ENCODE measurements around the gene CUEDC2.

The CUEDC2 gene

GRCh38 chr10:102424916-102425315 lies 7.5 kb downstream of the CUEDC2 start:
- Mint-ChIP-seq H3K27ac (no peak overlapping the region), H3K4me3 (no peak overlapping the region), H3K9me3 (no peaks in the 10 kb centered on the region), H3K27me3 (no peaks in the 10 kb centered on the region), H3K36me3 (peaks cover 7% of the 10 kb centered on the region), H3K4me1 (peaks cover 13% of the 10 kb centered on the region)
- ATAC-seq (ENCODE audit: low read depth) (no peak), DNase-seq (ENCODE audit: low spot score in 2 of 2) (no peak)

GRCh38 chr10:102424145-102424544 lies 8.2 kb downstream of the CUEDC2 start:
- DNase-seq (ENCODE audit: low spot score in 2 of 2) (no peak), ATAC-seq (ENCODE audit: low read depth) (no peak)
- Mint-ChIP-seq H3K9me3 (no peaks in the 10 kb centered on the region), H3K36me3 (peaks cover 7% of the 10 kb centered on the region), H3K4me1 (peaks cover 14% of the 10 kb centered on the region), H3K27me3 (peaks cover under 1% of the 10 kb centered on the region), H3K27ac (no peak overlapping the region), H3K4me3 (no peak overlapping the region)

GRCh38 chr10:102423372-102423968 lies 8.9 kb downstream of the CUEDC2 start:
- H3K4me3 Mint-ChIP-seq = peak overlapping the region; percentile 39
- DNase-seq (ENCODE audit: low spot score in 2 of 2) (peak in 1 of 2 donors; percentile 12), ATAC-seq (ENCODE audit: low read depth) (no peak)
- H3K27me3 Mint-ChIP-seq = peaks cover 4% of the 10 kb centered on the region
- no peak overlapping the region for H3K27ac Mint-ChIP-seq
- peaks cover 17% of the 10 kb centered on the region for H3K4me1 Mint-ChIP-seq
- H3K9me3 Mint-ChIP-seq = no peaks in the 10 kb centered on the region
- H3K36me3 Mint-ChIP-seq = peaks cover 7% of the 10 kb centered on the region

GRCh38 chr10:102422545-102423129 lies 9.7 kb downstream of the CUEDC2 start:
- DNase-seq (ENCODE audit: low spot score in 2 of 2) (peak in 1 of 2 donors; percentile 48), ATAC-seq (ENCODE audit: low read depth) (peak; percentile 14)
- no peak overlapping the region for H3K27ac Mint-ChIP-seq
- peaks cover 7% of the 10 kb centered on the region for H3K36me3 Mint-ChIP-seq
- peaks cover 10% of the 10 kb centered on the region for H3K27me3 Mint-ChIP-seq
- peaks cover 21% of the 10 kb centered on the region for H3K4me1 Mint-ChIP-seq
- H3K9me3 Mint-ChIP-seq = no peaks in the 10 kb centered on the region
- peak overlapping the region; percentile 97 for H3K4me3 Mint-ChIP-seq

GRCh38 chr10:102421757-102422512 lies 10.4 kb downstream of the CUEDC2 start:
- Mint-ChIP-seq H3K36me3 (peaks cover 2% of the 10 kb centered on the region), H3K27ac (no peak overlapping the region), H3K4me3 (peak overlapping the region; percentile 97), H3K9me3 (no peaks in the 10 kb centered on the region), H3K4me1 (peaks cover 21% of the 10 kb centered on the region), H3K27me3 (peaks cover 15% of the 10 kb centered on the region)
- ATAC-seq (ENCODE audit: low read depth) (peak; percentile 3), DNase-seq (ENCODE audit: low spot score in 2 of 2) (no peak)

- ATAC-seq (ENCODE audit: low read depth) (no peak), DNase-seq (ENCODE audit: low spot score in 2 of 2) (no peak)
- Mint-ChIP-seq H3K36me3 (peaks cover 2% of the 10 kb centered on the region), H3K27me3 (peaks cover 16% of the 10 kb centered on the region), H3K27ac (peak overlapping the region; percentile 94), H3K4me1 (peaks cover 21% of the 10 kb centered on the region), H3K4me3 (peak overlapping the region; percentile 97), H3K9me3 (no peaks in the 10 kb centered on the region)
These were observed 10.9 kb downstream of the CUEDC2 start for GRCh38 chr10:102421507-102421756.

- peaks cover 19% of the 10 kb centered on the region for H3K27me3 Mint-ChIP-seq
These were observed 11.5 kb downstream of the CUEDC2 start, which contains the start of gene FBXL15 for GRCh38 chr10:102420714-102421506. TSS of gene FBXL15 (plus strand) at chr10:102420836. CDS start at chr10:102421130, 294 bp downstream.

GRCh38 chr10:102420181-102420713 lies 12.1 kb downstream of the CUEDC2 start:
- Mint-ChIP-seq H3K36me3 (peaks cover 3% of the 10 kb centered on the region), H3K4me1 (peaks cover 16% of the 10 kb centered on the region)
- no peak for ATAC-seq (ENCODE audit: low read depth)

More at GRCh38 chr10:102420714-102421506, 11.5 kb downstream of the CUEDC2 start, which contains the start of gene FBXL15:
- ATAC-seq (ENCODE audit: low read depth) = peak; percentile 79
- Mint-ChIP-seq H3K27ac (peak within 1 kb of the TSS; percentile 94), H3K9me3 (no peaks in the 10 kb centered on the region), H3K4me3 (peak within 1 kb of the TSS; percentile 97), H3K36me3 (peaks cover 3% of the 10 kb centered on the region), H3K4me1 (peaks cover 20% of the 10 kb centered on the region)
- peak; percentile 96 to 97 for DNase-seq (ENCODE audit: low spot score in 2 of 2)

GRCh38 chr10:102419269-102420180 lies 12.8 kb downstream of the CUEDC2 start:
- ATAC-seq (ENCODE audit: low read depth) (no peak), DNase-seq (ENCODE audit: low spot score in 2 of 2) (peak; percentile 67 to 73)
- peaks cover 3% of the 10 kb centered on the region for H3K36me3 Mint-ChIP-seq
- peak overlapping the region; percentile 97 for H3K4me3 Mint-ChIP-seq
- H3K27ac Mint-ChIP-seq = no peak overlapping the region
- no peaks in the 10 kb centered on the region for H3K9me3 Mint-ChIP-seq
- peaks cover 23% of the 10 kb centered on the region for H3K27me3 Mint-ChIP-seq
- peaks cover 16% of the 10 kb centered on the region for H3K4me1 Mint-ChIP-seq

More at GRCh38 chr10:102420181-102420713, 12.1 kb downstream of the CUEDC2 start:
- Mint-ChIP-seq H3K4me3 (peak overlapping the region; percentile 97), H3K27ac (peak overlapping the region; percentile 94), H3K27me3 (peaks cover 21% of the 10 kb centered on the region), H3K9me3 (no peaks in the 10 kb centered on the region)
- DNase-seq (ENCODE audit: low spot score in 2 of 2) = peak in 1 of 2 donors; percentile 23

GRCh38 chr10:102418622-102419268 lies 13.6 kb downstream of the CUEDC2 start, which contains the start of gene PSD:
TSS of gene PSD (minus strand) at chr10:102418785. CDS start at chr10:102417038, 1,747 bp downstream.
- DNase-seq (ENCODE audit: low spot score in 2 of 2) (no peak), ATAC-seq (ENCODE audit: low read depth) (no peak)
- peaks cover 27% of the 10 kb centered on the region for H3K27me3 Mint-ChIP-seq
- peaks cover 16% of the 10 kb centered on the region for H3K4me1 Mint-ChIP-seq
- H3K36me3 Mint-ChIP-seq = peaks cover 3% of the 10 kb centered on the region
- no peak within 1 kb of the TSS for H3K27ac Mint-ChIP-seq
- no peaks in the 10 kb centered on the region for H3K9me3 Mint-ChIP-seq
- H3K4me3 Mint-ChIP-seq = peak within 1 kb of the TSS; percentile 97

- Mint-ChIP-seq H3K9me3 (no peaks in the 10 kb centered on the region), H3K4me3 (no peak overlapping the region), H3K4me1 (peaks cover 16% of the 10 kb centered on the region), H3K36me3 (peaks cover 2% of the 10 kb centered on the region), H3K27ac (no peak overlapping the region), H3K27me3 (peaks cover 30% of the 10 kb centered on the region)
- DNase-seq (ENCODE audit: low spot score in 2 of 2) (no peak), ATAC-seq (ENCODE audit: low read depth) (no peak)
These were observed 15.7 kb downstream of the CUEDC2 start for GRCh38 chr10:102416695-102417094.

- Mint-ChIP-seq H3K4me3 (no peak overlapping the region), H3K4me1 (peaks cover 19% of the 10 kb centered on the region), H3K36me3 (peaks cover 2% of the 10 kb centered on the region), H3K9me3 (no peaks in the 10 kb centered on the region), H3K27me3 (peaks cover 34% of the 10 kb centered on the region), H3K27ac (no peak overlapping the region)
- DNase-seq (ENCODE audit: low spot score in 2 of 2) = no peak
- no peak for ATAC-seq (ENCODE audit: low read depth)
These were observed 16.1 kb downstream of the CUEDC2 start for GRCh38 chr10:102416283-102416682.

Measured in memory B cell (primary cell).